Epithelial cell of prostate (primary cell): Measurements from ENCODE around the gene LLGL2.
A peak's percentile ranks its signal among the peaks of the same experiment; 100 is the strongest.
"Not testable (repeated sequence)": the region's sequence is repeated elsewhere in the genome, so short reads cannot be mapped to it uniquely, and the experiment has no call there.

Experiments
- DNase-seq: peaks from one replicate; pipeline ENCODE4 v3.0.0-alpha.2; 2011; ENCODE audit warnings: low read depth, low spot score
- H3K27ac ChIP-seq: fragments of 450-650 bp; 2 replicates; pipeline ENCODE4 v1.5.1; 2017; ENCODE audit warnings: mild to moderate bottlenecking

Gene LLGL2, protein sequence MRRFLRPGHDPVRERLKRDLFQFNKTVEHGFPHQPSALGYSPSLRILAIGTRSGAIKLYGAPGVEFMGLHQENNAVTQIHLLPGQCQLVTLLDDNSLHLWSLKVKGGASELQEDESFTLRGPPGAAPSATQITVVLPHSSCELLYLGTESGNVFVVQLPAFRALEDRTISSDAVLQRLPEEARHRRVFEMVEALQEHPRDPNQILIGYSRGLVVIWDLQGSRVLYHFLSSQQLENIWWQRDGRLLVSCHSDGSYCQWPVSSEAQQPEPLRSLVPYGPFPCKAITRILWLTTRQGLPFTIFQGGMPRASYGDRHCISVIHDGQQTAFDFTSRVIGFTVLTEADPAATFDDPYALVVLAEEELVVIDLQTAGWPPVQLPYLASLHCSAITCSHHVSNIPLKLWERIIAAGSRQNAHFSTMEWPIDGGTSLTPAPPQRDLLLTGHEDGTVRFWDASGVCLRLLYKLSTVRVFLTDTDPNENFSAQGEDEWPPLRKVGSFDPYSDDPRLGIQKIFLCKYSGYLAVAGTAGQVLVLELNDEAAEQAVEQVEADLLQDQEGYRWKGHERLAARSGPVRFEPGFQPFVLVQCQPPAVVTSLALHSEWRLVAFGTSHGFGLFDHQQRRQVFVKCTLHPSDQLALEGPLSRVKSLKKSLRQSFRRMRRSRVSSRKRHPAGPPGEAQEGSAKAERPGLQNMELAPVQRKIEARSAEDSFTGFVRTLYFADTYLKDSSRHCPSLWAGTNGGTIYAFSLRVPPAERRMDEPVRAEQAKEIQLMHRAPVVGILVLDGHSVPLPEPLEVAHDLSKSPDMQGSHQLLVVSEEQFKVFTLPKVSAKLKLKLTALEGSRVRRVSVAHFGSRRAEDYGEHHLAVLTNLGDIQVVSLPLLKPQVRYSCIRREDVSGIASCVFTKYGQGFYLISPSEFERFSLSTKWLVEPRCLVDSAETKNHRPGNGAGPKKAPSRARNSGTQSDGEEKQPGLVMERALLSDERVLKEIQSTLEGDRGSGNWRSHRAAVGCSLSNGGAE

DNA sequence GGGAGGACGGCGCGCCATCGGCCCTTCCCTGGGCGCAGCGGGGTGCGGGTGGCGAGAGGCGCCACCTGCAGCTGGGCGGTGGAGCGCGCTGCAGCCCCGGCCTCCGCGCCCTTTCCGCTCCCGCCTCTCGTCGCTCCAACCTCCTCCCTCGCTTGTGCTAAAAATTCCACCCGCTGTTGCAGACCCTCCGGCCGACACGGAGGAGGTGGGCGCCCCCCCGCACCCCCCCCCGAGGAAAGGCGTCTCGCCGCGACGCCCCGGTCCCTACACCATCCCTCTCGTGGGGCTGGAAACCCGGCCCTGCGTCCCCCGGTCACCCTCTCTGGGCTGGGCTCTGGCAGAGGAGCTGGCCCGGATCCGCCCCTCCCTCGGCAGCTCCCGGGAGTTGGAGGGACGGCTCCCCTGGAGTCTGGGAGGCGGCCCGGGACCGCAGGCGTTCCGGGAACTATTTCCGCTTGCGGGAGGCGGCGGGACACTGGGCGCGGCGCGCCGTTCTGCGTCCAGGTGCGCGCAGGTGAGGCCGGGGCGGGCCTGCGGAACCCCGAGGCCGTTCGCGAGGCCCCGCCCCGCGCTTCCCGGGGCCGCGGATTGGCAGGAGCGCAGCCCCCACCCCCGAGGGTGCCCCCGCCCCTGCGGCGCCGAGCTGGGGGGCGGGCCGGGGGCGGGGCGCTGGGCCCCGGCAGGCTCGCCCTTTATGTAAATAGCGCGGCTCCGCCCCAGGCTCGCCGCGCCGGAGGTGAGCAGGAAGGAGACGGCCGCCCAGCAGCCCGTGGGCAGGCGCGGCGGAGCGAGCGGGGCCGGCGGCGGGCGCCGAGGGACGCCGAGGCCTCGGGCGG is at the start of gene LLGL2:
Gene LLGL2 (plus strand): TSS at position 728 of the 836 bp plus-strand sequence. CDS start 17,730 bp downstream, outside the sequence.
- peak; percentile 58 for DNase-seq
- peak within 1 kb of the TSS; percentile 91 for H3K27ac ChIP-seq

DNA sequence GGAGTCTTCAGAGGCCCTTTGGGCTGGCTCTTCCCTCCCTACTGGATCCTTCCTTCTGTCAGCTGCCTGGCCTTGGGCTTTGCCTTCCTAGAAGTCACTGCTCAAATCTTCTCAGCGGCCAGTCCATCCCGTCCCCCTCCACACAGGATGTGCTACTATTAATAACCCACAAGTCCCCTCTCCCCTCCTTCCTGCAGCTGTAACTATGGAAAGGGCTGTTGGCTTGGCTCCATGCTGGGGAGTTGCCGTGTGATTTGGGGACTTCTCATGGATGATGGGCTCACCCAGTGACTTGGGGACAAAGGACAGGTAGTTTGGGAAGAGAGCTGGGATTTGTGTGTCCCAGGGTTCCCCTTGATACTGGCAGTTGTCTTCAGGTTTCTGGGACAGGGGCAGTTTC is 49.6 kb upstream of the LLGL2 start:
- no peak overlapping the region for H3K27ac ChIP-seq
- no peak for DNase-seq

DNA sequence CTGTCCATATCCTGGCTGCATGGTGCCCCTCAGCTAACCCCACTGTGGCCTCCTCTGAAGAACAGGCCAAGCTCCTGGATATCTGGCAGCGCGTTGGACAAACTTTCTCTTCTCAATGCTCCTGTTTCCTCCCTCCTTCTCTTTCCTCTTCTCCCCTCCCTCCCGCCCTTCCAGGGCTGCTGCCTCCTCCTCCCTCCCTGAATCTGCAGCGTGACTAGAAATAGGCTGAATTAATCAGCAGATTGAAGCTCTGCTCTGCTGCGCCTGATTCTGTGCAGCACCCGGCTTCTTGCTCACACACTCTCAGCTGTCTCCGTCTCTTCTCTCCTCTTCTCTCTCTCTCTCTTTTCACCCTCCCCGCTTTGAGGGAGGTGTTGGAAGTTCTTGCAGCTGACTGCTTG is 49.2 kb upstream of the LLGL2 start:
- H3K27ac ChIP-seq: no peak overlapping the region

DNA sequence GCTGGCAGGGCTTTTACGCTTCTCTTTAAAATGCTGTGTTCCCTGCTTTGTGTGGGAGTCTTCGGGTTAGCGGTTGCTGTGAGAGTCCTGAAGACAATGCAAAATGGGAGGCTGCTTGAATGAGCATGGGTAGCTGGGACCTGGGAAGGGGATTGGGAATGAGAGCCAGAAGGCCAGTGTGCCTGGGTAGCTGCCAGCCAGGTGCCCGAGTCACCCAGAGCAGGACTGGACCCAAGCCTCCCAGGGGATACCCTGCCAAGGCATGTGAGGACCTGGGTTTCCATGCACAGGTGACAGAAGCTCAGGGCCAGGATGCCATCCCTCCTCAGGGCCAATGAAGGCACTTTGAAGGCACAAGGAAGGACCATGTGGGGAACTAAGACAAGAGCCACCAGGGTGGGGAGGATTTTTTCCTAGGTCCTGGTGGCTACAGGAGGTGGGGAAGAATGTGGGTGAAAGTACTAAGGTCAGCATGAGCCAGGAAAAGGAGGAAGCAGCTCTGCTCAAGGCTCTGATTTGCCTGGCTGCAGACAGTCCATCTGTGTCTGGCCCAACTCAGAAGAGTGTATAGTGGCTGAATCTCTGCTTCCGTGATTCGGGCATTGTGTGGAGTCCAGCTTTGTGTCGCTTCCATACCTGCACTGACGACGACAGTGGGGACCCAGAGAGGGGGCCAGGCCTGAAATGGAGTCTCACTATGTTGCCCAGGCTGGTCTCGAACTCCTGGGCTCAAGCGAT is 48.6 kb upstream of the LLGL2 start:
- no peak for DNase-seq
- H3K27ac ChIP-seq: no peak overlapping the region

More for the DNA sequence above, 49.2 kb upstream of the LLGL2 start:
- DNase-seq: no peak

DNA sequence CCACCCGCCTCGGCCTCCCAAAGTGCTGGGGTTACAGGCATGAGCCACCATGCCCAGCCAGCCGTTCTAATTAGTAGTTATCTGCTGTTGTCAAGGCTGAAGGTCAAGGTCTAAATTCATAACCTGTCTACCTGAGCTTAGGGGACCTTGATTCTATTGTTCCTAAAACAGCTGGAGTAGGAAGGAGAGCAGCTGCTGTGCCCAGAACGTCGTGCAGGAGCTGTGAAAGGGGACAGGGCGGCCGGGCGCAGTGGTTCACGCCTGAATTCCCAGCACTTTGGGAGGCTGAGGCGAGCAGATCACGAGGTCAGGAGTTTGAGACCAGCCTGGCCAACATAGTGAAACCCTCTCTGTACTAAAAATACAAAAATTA is 48.0 kb upstream of the LLGL2 start:
- H3K27ac ChIP-seq: not testable (repeated sequence)

DNA sequence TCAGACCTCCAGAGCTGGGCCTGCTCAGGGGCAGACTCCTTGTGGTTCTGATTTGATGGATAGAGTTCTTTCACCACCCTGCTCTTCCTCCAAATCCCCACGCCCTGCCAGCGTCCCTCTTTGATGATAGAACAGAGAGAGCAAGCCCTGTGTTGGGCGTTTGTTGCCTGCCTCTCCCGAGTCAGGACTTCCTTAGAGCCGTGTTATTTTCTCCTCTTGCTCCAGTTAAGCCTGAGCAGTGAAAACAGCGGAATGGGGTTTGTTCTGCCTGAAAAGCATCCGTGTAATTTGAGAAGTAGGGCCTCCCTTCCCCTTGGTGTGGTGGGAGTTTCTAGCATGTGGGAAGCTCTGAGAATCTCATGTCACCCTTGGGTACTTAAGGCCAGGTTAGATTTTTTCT is 47.0 kb upstream of the LLGL2 start:
- H3K27ac ChIP-seq: no peak overlapping the region
- DNase-seq: no peak

More for the DNA sequence above, 48.0 kb upstream of the LLGL2 start:
- not testable (repeated sequence) for DNase-seq

DNA sequence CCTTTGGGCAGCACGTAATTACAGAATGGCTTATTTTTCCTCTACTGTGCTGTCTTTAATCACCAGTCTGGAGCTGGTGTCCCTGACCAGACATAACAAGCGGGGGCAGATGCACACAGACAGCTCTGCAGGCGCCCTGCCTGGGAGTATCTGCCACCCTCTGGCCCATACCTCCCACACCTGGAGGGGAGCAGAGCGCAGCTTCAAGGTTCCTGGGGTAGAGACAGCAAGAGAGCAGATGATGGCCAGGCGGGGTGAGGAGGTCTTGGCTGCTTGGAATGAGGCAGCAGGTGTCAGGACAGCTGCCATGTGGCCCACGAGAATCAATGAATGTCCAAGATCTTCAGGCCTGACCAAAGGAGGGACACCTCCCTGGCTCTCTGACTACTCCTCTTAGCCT is 45.2 kb upstream of the LLGL2 start:
- no peak for DNase-seq
- no peak overlapping the region for H3K27ac ChIP-seq

DNA sequence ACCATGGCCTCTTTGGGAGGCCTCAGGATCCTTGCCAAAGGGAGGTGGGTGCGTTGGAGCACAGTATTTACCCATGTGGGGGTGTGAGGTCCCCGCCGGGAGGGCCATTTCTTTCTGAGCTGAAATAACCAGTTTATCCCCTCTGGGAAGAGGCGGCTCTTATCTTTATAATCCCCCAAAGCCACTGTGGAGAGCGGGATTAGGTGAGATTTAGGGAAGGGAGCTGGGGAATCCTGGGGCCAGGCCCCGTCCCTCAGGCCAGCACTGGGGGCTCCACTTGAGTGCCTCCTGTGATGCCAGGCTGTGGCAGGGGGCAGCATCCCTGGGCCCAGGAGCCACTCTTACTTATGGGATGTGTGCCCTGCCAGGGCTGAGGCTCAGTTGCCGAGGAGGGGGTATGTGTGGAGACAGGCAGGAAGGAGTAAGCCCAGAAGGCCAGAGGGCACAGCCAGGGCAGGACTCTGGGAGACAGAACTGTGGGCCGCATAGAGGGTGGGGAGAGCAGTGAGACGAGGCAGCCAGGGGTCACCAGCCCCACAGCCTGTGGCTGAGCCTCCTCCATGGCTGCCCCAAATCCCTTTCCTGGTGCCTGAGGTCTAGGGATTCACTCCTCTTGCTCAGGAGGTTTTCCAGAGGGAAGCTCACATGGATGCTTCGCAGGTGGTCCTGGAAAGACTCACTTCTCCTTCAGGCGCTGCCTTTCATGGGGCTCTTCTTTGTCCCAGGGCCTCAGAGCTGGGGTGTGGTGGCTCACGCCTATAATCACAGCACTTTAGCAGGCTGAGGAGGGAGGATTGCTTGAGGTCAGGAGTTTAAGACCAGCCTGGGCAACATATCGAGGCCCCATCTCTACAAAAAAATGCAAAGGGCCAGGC is 44.1 kb upstream of the LLGL2 start:
- no peak for DNase-seq
- H3K27ac ChIP-seq: no peak overlapping the region

DNA sequence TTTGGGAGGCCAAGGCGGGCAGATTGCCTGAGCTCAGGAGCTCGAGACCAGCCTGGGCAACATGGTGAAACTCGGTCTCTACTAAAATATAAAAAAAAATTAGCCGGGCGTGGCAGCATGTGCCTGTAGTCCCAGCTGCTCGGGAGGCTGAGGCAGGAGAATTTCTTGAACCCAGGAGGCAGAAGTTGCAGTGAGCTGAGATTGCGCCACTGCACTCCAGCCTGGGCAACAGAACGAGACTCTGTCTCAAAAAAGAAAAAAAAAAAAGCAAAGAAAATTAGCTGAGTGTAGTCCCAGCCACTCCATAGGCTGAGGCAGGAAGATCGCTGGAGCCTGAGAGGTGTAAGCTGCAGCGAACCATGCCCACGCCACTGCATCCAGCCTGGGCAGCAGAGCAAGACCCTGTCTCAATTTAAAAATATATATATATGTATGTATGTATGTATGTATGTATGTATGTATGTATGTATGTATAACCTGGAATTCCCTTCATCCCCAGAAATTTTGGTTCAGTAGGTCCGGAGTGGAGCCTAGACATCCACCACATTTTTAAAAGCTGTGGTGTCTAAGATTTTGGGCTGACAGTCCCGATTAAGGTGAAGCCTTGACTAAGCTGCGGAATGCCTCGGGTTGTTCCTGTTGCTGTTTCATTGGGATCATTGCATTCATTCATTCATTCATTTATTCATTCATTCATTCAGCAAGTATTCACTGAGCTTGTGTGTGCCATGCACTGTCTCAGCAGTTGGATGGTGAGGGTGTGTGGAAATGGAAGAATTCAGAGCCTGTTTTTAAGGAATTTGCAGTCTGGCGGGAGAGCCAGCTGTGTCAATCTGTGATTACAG is 43.2 kb upstream of the LLGL2 start:
- no peak for DNase-seq
- no peak overlapping the region for H3K27ac ChIP-seq

DNA sequence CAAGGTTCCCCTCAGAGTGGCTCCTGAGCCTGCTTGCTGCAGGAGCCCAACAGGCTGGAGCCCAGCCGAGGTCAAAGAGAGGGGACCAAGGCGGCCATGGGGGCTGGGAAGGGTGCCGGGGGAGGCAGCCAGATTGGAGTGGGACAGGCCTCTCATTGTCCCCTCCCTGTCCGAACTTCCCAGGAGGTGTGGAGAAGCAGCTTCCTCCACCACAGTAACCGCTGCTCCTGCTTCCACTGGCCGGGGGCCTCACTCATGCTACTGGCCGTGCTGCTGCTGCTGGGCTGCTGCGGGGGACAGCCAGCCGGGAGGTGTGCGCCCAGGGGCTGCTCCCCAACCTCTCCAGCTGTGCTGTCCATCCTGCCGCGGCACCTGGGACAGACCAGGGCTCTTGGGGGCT is 39.8 kb upstream of the LLGL2 start:
- H3K27ac ChIP-seq: no peak overlapping the region
- DNase-seq: no peak

DNA sequence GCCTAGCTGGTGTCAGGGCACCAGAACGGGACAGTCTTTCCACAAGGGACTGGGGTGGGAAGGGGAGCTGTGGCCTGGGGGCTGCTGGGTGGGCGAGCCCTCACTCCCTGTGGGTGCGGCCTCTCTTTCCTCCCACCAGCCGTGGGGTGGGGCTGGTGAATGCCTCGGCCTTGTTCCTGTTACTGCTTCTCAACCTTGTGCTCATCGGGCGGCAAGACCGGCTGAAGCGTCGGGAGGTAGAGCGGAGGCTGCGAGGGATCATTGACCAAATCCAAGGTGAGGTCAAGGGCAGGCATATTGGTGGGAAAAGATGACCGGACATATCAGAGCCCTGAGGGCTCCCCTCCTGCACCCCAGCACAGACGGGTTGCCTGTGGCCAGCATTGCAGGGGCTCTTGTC is 39.3 kb upstream of the LLGL2 start:
- no peak overlapping the region for H3K27ac ChIP-seq
- no peak for DNase-seq

DNA sequence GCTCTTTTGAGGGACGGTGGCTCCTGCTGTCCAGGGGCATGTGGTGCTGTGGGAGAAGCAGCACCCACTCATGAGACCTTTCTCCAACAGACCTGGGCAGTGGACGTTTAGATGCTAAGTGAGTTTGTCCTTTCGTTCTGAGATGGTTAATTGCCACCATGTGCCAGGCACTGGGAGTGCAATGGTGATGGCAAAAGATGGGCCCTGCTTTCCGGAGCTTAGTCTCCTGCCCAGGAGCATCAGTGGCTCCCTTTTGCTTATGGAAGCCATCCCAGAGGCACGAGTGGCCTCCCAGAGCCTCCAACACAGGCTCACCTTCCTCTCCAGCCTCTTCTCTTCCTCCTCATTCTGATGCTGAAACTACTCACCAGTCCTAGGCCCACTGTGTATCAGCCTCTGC is 38.5 kb upstream of the LLGL2 start:
- no peak for DNase-seq
- H3K27ac ChIP-seq: no peak overlapping the region

DNA sequence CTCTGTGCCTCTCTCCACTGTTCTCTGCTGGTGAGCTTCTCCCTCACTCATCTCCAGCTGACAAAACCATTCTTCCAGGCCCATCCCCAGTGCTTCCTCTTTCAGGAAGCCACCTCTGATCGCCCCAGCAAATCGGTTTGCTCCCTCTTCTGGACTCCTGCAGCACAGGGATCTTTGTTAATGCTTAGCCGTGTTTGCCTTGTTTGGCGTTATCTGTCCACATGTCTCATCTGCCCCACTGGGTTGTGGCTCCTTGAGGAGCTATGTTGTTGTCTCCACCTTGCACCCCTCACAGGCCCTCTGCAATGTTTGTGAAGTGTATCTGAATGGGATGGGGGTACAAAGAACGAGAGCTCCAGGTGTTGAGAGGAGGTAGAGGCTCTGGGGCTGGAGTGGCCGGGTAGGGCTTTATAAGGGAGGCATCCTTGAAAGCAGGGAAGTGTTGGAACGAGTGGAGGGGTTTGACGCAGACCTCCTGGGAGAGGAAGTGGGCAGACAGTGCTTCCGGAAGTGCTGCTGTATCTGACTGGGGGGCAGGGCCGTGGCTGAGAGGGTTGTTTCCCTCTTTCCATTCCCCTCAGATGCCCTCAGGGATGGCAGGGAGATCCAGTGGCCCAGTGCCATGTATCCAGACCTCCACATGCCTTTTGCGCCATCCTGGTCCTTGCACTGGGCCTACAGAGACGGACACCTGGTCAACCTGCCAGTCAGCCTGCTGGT is 38.0 kb upstream of the LLGL2 start:
- H3K27ac ChIP-seq: no peak overlapping the region
- DNase-seq: no peak

DNA sequence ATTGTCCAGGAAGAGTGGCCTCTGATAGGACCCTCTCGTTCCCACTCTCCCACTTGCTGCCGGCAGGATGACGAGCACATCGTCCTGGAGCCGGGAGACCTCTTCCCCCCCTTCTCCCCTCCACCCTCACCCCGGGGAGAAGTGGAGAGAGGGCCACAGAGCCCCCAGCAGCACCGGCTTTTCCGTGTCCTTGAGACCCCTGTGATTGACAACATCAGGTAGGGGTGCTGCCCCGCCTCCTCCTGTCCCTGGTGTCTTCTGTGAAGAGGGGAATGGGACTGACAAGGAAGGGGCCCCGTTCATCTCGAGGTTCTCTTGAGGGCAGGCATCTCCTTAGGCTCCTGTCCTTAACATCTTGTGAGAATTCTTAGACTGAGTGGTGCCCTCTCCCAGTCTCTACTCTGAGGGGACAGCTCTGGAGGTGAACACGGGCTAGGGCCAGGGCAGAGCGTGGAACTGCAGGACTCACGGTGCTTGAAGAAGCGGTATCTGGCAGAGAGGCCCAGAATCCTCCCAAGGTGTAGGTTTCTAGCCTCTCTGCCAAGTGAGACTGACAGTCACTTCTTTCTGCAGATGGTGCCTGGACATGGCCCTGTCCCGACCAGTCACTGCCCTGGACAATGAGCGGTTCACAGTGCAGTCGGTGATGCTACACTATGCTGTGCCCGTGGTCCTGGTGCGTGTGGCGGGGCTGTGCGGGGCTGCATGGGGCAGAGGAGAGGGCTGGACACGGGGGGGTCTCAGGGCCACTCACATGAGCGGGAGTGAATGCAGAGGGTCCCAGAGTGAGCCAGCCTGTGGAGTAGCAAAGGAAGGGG is 36.6 kb upstream of the LLGL2 start:
- H3K27ac ChIP-seq: no peak overlapping the region
- DNase-seq: no peak

DNA sequence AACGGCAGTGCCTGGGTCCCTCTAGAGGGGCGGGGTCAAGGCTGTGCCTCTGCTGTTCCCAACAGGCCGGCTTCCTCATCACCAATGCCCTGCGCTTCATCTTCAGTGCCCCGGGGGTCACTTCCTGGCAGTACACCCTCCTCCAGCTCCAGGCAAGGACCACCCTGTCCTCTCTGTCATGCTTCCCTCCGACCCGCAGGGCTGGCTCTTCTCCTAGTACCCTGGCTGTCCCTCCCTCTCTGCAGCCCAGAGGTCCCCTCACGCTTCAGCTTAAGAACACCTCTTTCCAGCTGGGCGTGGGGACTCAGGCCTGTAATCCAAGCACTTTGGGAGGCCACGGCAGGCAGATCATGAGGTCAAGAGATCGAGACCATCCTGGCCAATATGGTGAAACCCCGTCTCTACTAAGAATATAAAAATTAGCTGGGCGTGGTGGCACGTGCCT is 36.0 kb upstream of the LLGL2 start:
- no peak overlapping the region for H3K27ac ChIP-seq
- no peak for DNase-seq

DNA sequence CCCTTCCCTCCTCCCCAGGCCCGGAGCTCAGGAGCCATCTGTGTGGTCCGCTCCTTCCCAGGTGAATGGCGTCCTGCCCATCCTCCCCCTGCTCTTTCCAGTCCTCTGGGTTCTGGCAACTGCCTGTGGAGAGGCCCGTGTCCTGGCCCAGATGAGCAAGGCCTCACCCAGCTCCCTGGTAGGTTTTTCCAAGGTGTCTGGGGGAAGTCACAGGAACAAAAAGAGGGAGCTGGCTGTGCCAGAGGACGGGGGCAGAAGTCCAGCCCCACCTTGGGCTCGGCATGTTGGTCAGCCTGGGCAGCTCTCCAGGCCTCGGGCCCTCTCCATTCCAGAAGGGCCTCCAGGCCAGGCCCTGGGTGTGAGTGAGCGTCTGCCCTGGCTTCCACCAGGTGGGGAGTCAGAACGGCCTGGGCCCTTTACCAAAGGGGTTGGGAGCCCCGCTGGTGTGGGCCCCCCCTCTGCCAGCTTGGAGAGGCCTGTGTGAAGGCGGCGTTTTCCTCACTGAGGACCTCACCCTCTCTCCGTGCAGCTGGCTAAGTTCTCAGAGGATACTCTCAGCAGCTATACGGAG is 35.2 kb upstream of the LLGL2 start:
- H3K27ac ChIP-seq: no peak overlapping the region
- DNase-seq: no peak
